Muscle layer of duodenum (tissue), 2 donors: ENCODE measurements around the gene RABGAP1L.
"Not testable (repeated sequence)": the region's sequence is repeated elsewhere in the genome, so short reads cannot be mapped to it uniquely, and the experiment has no call there.

Experiments used
- H3K27ac ChIP-seq: one replicate; pipeline ENCODE4 v1.7.0; 2013; ENCODE audit warnings: mild to moderate bottlenecking, low read length
- H3K27me3 ChIP-seq: one replicate; pipeline ENCODE4 v1.7.0; 2013; ENCODE audit warnings: low read depth, mild to moderate bottlenecking, control low read depth, low read length
- H3K36me3 ChIP-seq, 2 donors: one replicate each; pipeline ENCODE4 v1.7.0; 2013; ENCODE audit warnings: low read length in 2 of 2, control low read depth in 1 of 2, mild to moderate bottlenecking in 1 of 2; ENCODE audit not compliant: insufficient read depth in 2 of 2, control insufficient read depth in 1 of 2
- H3K4me1 ChIP-seq, 2 donors: one replicate each; pipeline ENCODE4 v1.7.0; 2013; ENCODE audit warnings: low read length in 2 of 2, mild to moderate bottlenecking in 2 of 2, control low read depth in 1 of 2, moderate library complexity in 1 of 2; ENCODE audit not compliant: insufficient read depth in 2 of 2, control insufficient read depth in 1 of 2
- H3K4me3 ChIP-seq, 2 donors: one replicate each; pipeline ENCODE4 v1.7.0; 2013; ENCODE audit warnings: low read length in 2 of 2, low read depth in 1 of 2, mild to moderate bottlenecking in 1 of 2
- H3K9me3 ChIP-seq, 2 donors: one replicate each; pipeline ENCODE4 v1.7.0; 2013; ENCODE audit warnings: low read length in 2 of 2, control low read depth in 1 of 2, mild to moderate bottlenecking in 1 of 2; ENCODE audit not compliant: control insufficient read depth in 1 of 2
- donor health status: healthy.

The RABGAP1L gene

DNA sequence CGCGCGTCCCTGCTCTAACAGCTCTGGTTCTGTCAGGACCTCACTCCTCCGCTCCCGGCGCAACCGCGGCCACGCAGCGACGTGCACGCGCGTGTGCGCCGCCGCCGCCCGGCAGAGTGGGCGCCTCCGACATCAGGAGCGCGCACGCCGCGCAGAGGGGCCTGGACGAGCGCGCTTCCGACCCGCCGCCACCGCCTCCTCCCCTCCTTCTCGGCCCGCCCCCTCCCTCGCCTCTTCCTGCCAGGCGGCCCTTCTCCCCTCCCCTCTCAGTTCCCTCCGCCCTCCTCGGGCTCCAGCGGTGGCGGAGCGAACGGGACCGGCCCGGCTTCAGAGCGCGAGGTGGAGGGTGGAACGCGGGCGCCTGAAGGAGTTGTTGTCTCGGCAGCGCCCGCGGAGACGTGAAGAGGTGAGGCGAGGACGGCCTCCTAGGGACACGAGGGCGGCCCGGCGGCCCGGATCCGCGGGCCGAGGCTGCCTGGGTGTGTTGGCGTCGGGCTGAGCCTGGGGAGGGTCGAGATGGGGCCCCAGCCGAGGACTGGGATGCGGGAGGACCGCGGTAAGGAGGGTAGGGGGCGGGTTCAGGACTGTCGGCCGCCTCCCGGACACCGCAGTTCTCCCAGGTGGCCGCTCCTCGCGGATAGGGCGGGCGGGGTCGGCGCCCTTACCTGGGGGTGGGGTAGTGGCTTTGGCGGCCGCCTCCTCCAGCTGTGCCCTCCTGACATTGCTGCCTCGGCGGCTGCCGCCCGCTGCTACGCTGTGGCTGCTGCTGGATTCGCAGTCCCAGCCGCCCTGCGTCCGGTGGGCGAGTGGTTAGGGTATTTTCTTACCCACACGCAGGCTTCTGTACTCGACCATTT lies at the start of gene RABGAP1L:
Gene RABGAP1L (plus strand): TSS at position 269 of the 857 bp plus-strand sequence.
- Histone ChIP-seq H3K4me1 (peaks cover 0 to 5% of the 10 kb centered on the region in 2 donors), H3K9me3 (no peaks in the 10 kb centered on the region), H3K4me3 (peak within 1 kb of the TSS; percentile 73 to 92), H3K27me3 (no peaks in the 10 kb centered on the region), H3K27ac (peak within 1 kb of the TSS; percentile 70), H3K36me3 (no peaks in the 10 kb centered on the region)

DNA sequence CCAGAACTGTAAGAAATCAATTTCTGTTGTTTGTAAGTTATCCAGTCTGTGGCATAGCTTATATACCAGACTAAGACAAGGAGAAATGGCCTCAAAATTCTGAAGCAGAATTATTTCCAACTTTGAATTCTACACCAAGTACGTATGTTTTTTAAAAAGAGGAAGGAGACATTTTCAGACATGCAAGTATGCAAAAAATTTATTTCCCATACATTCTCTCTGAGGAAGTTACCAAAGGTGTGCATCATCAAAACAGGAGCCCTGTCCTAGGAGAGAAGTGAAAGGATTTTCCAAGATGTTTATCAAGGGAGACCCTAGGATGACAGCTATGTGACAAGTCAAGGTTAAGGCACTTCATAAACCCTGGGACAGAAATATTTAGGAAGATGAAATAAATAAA lies 49.3 kb upstream of the RABGAP1L start:
- Histone ChIP-seq H3K27me3 (no peaks in the 10 kb centered on the region), H3K36me3 (no peaks in the 10 kb centered on the region), H3K27ac (no peak overlapping the region), H3K4me3 (no peak overlapping the region), H3K4me1 (peaks cover 0 to 15% of the 10 kb centered on the region in 2 donors), H3K9me3 (no peaks in the 10 kb centered on the region)

- Histone ChIP-seq H3K4me1 (peaks cover 0 to 15% of the 10 kb centered on the region in 2 donors), H3K4me3 (no peak overlapping the region), H3K9me3 (no peaks in the 10 kb centered on the region), H3K36me3 (no peaks in the 10 kb centered on the region), H3K27me3 (no peaks in the 10 kb centered on the region), H3K27ac (no peak overlapping the region)
Measured at GRCh38 chr1:174112489-174113162, 46.7 kb upstream of the RABGAP1L start.

- Histone ChIP-seq H3K36me3 (no peaks in the 10 kb centered on the region), H3K4me1 (peaks cover 0 to 15% of the 10 kb centered on the region in 2 donors), H3K9me3 (no peaks in the 10 kb centered on the region), H3K27me3 (no peaks in the 10 kb centered on the region), H3K4me3 (no peak overlapping the region), H3K27ac (no peak overlapping the region)
Measured at GRCh38 chr1:174114106-174114505, 45.2 kb upstream of the RABGAP1L start.

- H3K27ac ChIP-seq = no peak overlapping the region
- H3K9me3 ChIP-seq = no peaks in the 10 kb centered on the region
- H3K4me3 ChIP-seq = no peak overlapping the region
- H3K27me3 ChIP-seq = no peaks in the 10 kb centered on the region
- H3K36me3 ChIP-seq = no peaks in the 10 kb centered on the region
- H3K4me1 ChIP-seq = peaks cover 0 to 15% of the 10 kb centered on the region in 2 donors
Measured at GRCh38 chr1:174114788-174115448, 44.4 kb upstream of the RABGAP1L start.

GRCh38 chr1:174116042-174116441 lies 43.3 kb upstream of the RABGAP1L start:
- Histone ChIP-seq H3K36me3 (no peaks in the 10 kb centered on the region), H3K4me1 (peaks cover 0 to 15% of the 10 kb centered on the region in 2 donors), H3K27ac (no peak overlapping the region), H3K4me3 (no peak overlapping the region), H3K27me3 (no peaks in the 10 kb centered on the region), H3K9me3 (no peaks in the 10 kb centered on the region)

GRCh38 chr1:174118751-174119150 lies 40.6 kb upstream of the RABGAP1L start:
- Histone ChIP-seq H3K4me1 (peaks cover 0 to 5% of the 10 kb centered on the region in 2 donors), H3K27ac (no peak overlapping the region), H3K4me3 (no peak overlapping the region), H3K9me3 (peaks cover 0 to 4% of the 10 kb centered on the region in 2 donors), H3K36me3 (no peaks in the 10 kb centered on the region), H3K27me3 (no peaks in the 10 kb centered on the region)

GRCh38 chr1:174122318-174122717 lies 37.0 kb upstream of the RABGAP1L start:
- not testable (repeated sequence) for H3K36me3 ChIP-seq, H3K4me1 ChIP-seq, H3K4me3 ChIP-seq, H3K27ac ChIP-seq, H3K27me3 ChIP-seq
- H3K9me3 ChIP-seq = peaks cover 0 to 19% of the 10 kb centered on the region in 2 donors

- Histone ChIP-seq H3K4me3 (peak overlapping the region in 1 of 2 donors; percentile 17), H3K27me3 (no peaks in the 10 kb centered on the region), H3K27ac (no peak overlapping the region), H3K9me3 (peaks cover 0 to 19% of the 10 kb centered on the region in 2 donors), H3K4me1 (no peaks in the 10 kb centered on the region), H3K36me3 (no peaks in the 10 kb centered on the region)
Measured at GRCh38 chr1:174123843-174124242, 35.5 kb upstream of the RABGAP1L start.

- H3K27me3 ChIP-seq, H3K36me3 ChIP-seq, H3K4me1 ChIP-seq, H3K4me3 ChIP-seq, H3K27ac ChIP-seq: not testable (repeated sequence)
- H3K9me3 ChIP-seq = peaks cover 0 to 24% of the 10 kb centered on the region in 2 donors
Measured at GRCh38 chr1:174127176-174127575, 32.1 kb upstream of the RABGAP1L start.

GRCh38 chr1:174131032-174131638 lies 28.2 kb upstream of the RABGAP1L start:
- Histone ChIP-seq H3K4me3 (no peak overlapping the region), H3K4me1 (no peaks in the 10 kb centered on the region), H3K9me3 (peaks cover 0 to 5% of the 10 kb centered on the region in 2 donors), H3K36me3 (no peaks in the 10 kb centered on the region), H3K27ac (no peak overlapping the region), H3K27me3 (no peaks in the 10 kb centered on the region)
